ENCODE data around the gene FOLR3.

DNA sequence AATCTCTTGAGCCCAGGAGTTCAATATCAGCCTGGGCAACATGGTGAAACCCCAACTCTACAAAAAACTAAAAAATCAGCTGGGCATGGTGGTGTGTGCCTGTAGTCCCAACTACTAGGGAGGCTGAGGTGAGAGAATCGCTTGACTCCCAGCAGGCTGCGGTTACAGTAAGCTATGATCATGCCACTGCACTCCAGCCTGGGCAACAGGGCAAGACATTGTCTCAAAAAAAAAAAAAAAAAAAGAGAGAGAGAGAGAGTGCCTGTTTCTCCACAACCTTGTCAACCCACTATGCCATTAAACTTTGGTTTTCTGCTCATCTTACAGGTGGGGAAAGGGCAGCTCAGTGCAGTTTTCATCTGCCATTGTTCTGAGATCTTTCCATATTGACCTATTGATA, 5.1 kb downstream of the FOLR3 start:
- TF ChIP-seq RCOR1 (IDR thresholded peaks at IDR 0.05; ENCODE audit: low read length) (no peak), POLR2AphosphoS5 (IDR thresholded peaks at IDR 0.05; ENCODE audit: low read depth, low read length) (no peak), MXI1 (IDR thresholded peaks at IDR 0.05; ENCODE audit: low read depth, low read length) (no peak), EP300 (IDR thresholded peaks at IDR 0.05; ENCODE audit: borderline replicate concordance in 1 of 2, low read depth in 1 of 2, low read length in 1 of 2) (no peak), FOXM1 (IDR thresholded peaks at IDR 0.05; ENCODE audit: low read depth) (no peak), EZH2phosphoT487 (IDR thresholded peaks at IDR 0.05; ENCODE audit: borderline replicate concordance, low read depth) (no peak), FOSL2 (IDR thresholded peaks at IDR 0.05; ENCODE audit: borderline replicate concordance, low read depth) (no peak), TEAD4 (IDR thresholded peaks at IDR 0.05; ENCODE audit: borderline replicate concordance, insufficient read depth) (no peak), CHD2 (IDR thresholded peaks at IDR 0.05; ENCODE audit: low read length, partially characterized antibody) (no peak)
- TF ChIP-seq, protein P1, sequence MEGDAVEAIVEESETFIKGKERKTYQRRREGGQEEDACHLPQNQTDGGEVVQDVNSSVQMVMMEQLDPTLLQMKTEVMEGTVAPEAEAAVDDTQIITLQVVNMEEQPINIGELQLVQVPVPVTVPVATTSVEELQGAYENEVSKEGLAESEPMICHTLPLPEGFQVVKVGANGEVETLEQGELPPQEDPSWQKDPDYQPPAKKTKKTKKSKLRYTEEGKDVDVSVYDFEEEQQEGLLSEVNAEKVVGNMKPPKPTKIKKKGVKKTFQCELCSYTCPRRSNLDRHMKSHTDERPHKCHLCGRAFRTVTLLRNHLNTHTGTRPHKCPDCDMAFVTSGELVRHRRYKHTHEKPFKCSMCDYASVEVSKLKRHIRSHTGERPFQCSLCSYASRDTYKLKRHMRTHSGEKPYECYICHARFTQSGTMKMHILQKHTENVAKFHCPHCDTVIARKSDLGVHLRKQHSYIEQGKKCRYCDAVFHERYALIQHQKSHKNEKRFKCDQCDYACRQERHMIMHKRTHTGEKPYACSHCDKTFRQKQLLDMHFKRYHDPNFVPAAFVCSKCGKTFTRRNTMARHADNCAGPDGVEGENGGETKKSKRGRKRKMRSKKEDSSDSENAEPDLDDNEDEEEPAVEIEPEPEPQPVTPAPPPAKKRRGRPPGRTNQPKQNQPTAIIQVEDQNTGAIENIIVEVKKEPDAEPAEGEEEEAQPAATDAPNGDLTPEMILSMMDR (IDR thresholded peaks at IDR 0.05) = no peak

All from SK-N-SH (cell line).